Suprapubic skin (tissue), 3 donors: Measurements from ENCODE around the gene QPCT.

Experiments
- CTCF ChIP-seq, 2 donors: fragments of 200-600 bp in 1 of 2; fragments of 450-650 bp in 1 of 2; sonication (generic) in 1 of 2; IDR thresholded peaks; one replicate each; pipeline ENCODE4 v1.5.1; 2016 to 2019; ENCODE audit warnings: antibody characterized with exemption in 2 of 2, mild to moderate bottlenecking in 1 of 2, moderate library complexity in 1 of 2
- EP300 ChIP-seq: sonication (generic); formaldehyde crosslinking; IDR thresholded peaks from one replicate; pipeline ENCODE4 v1.6.1; 2017; ENCODE audit warnings: antibody characterized with exemption
- POLR2A ChIP-seq, 2 donors: fragments of 450-650 bp; IDR thresholded peaks; one replicate each; pipeline ENCODE4 v1.6.1; 2017; ENCODE audit warnings: antibody characterized with exemption in 2 of 2, mild to moderate bottlenecking in 2 of 2, moderate library complexity in 2 of 2

- TF ChIP-seq EP300 (no peak), CTCF (IDR thresholded peaks at IDR 0.05) (no peak), POLR2A (IDR thresholded peaks at IDR 0.05) (no peak)
Measured at GRCh38 chr2:37365669-37366068, 21.2 kb downstream of the QPCT start.
